Neural progenitor cell (in vitro differentiated cells): Measurements from ENCODE around the gene BTG4. TPM values are rescaled to one million over a fixed set of nuclear protein-coding genes. Genes with fewer than 3 reads are reported as not detected.

Source experiments
- DNase-seq: peaks from one replicate; pipeline ENCODE4 v3.0.0-alpha.2; 2016; ENCODE audit warnings: low spot score
- H2AFZ ChIP-seq: fragments of 200-600 bp; sonication (generic); replicated peaks from 2 replicates; pipeline ENCODE4 v1.6.1; 2016; ENCODE audit warnings: antibody characterized with exemption
- H3F3A ChIP-seq: fragments of 200-600 bp; sonication (generic); 2 replicates; pipeline ENCODE4 v1.6.1; 2016; ENCODE audit warnings: antibody characterized with exemption, low read depth
- H3K27ac ChIP-seq: fragments of 200-600 bp; sonication (generic); 2 replicates; pipeline ENCODE4 v1.5.1; 2016; ENCODE audit warnings: mild to moderate bottlenecking
- H3K27me3 ChIP-seq: fragments of 200-600 bp; sonication (generic); 2 replicates; pipeline ENCODE4 v1.6.1; 2016; ENCODE audit warnings: mild to moderate bottlenecking, moderate library complexity
- H3K36me3 ChIP-seq: fragments of 200-600 bp; sonication (generic); 2 replicates; pipeline ENCODE4 v1.5.1; 2016
- H3K4me1 ChIP-seq: fragments of 200-600 bp; sonication (generic); 2 replicates; pipeline ENCODE4 v1.6.1; 2016; ENCODE audit warnings: mixed run types
- H3K4me2 ChIP-seq: fragments of 200-600 bp; sonication (generic); 2 replicates; pipeline ENCODE4 v1.6.1; 2016
- H3K4me3 ChIP-seq: fragments of 200-600 bp; sonication (generic); 2 replicates; pipeline ENCODE4 v1.5.1; 2016
- H3K79me2 ChIP-seq: fragments of 200-600 bp; sonication (generic); 2 replicates; pipeline ENCODE4 v1.6.1; 2016; ENCODE audit warnings: low read depth
- H3K9ac ChIP-seq: fragments of 200-600 bp; sonication (generic); 2 replicates; pipeline ENCODE4 v1.6.1; 2016
- H3K9me3 ChIP-seq: fragments of 200-600 bp; sonication (generic); 2 replicates; pipeline ENCODE4 v1.5.1; 2016; ENCODE audit warnings: low read depth
- H4K20me1 ChIP-seq: fragments of 200-600 bp; sonication (generic); 2 replicates; pipeline ENCODE4 v1.6.1; 2016; ENCODE audit warnings: low read depth
- H3K27ac Mint-ChIP-seq: 3 replicates; pipeline ENCODE4 v1.8.0; 2021; ENCODE audit warnings: mixed read lengths
- H3K27me3 Mint-ChIP-seq: 2 replicates; pipeline ENCODE4 v1.8.0; 2022; ENCODE audit warnings: low read depth, mild to moderate bottlenecking, inconsistent platforms, moderate library complexity, mixed read lengths; ENCODE audit not compliant: insufficient read depth
- H3K36me3 Mint-ChIP-seq: 3 replicates; pipeline ENCODE4 v1.8.0; 2021; ENCODE audit warnings: mixed read lengths
- H3K4me1 Mint-ChIP-seq: 3 replicates; pipeline ENCODE4 v1.8.0; 2021; ENCODE audit warnings: mixed read lengths
- H3K4me3 Mint-ChIP-seq: 3 replicates; pipeline ENCODE4 v1.8.0; 2021; ENCODE audit warnings: mild to moderate bottlenecking, moderate library complexity, mixed read lengths
- H3K9me3 Mint-ChIP-seq: 3 replicates; pipeline ENCODE4 v1.8.0; 2020; ENCODE audit warnings: mixed read lengths
- CTCF ChIP-seq: fragments of 200-600 bp; sonication (generic); IDR thresholded peaks from 2 replicates; pipeline ENCODE4 v1.5.1; 2017; ENCODE audit warnings: antibody characterized with exemption, mild to moderate bottlenecking
- EZH2 ChIP-seq: fragments of 200-600 bp; sonication (generic); IDR thresholded peaks from 2 replicates; pipeline ENCODE4 v1.6.1; 2017; ENCODE audit warnings: antibody characterized with exemption, mild to moderate bottlenecking, moderate library complexity
- EZH2phosphoT487 ChIP-seq: fragments of 200-600 bp; sonication (generic); IDR thresholded peaks from 2 replicates; pipeline ENCODE4 v1.6.1; 2017; ENCODE audit warnings: antibody characterized with exemption
- total RNA-seq: library from RNA; depleted of rRNA; stranded (reverse); fragments of >200 nt; gene quantifications from 2 replicates; pipeline ENCODE4 v1.2.3, GENCODE V29; 2015; ENCODE audit warnings: low replicate concordance

The BTG4 gene
- total RNA-seq, 1 donor from 2014 or later, result not detected

- H3K4me1 ChIP-seq, result peaks cover 5% of the 10 kb centered on the region
- no peaks in the 10 kb centered on the region for H3K36me3 ChIP-seq
- H2AFZ ChIP-seq, result no peak overlapping the region
- no peak overlapping the region for H3K4me2 ChIP-seq
- no peaks in the 10 kb centered on the region for H4K20me1 ChIP-seq
- no peaks in the 10 kb centered on the region for H3K79me2 ChIP-seq
- peaks cover 6% of the 10 kb centered on the region for H3K4me1 Mint-ChIP-seq
- no peak for DNase-seq
- no peaks in the 10 kb centered on the region for H3K9me3 Mint-ChIP-seq
- H3F3A ChIP-seq, result no peaks in the 10 kb centered on the region
- H3K27me3 Mint-ChIP-seq, result no peaks in the 10 kb centered on the region
- H3K27ac Mint-ChIP-seq, result no peak overlapping the region
- no peaks in the 10 kb centered on the region for H3K36me3 Mint-ChIP-seq
- TF ChIP-seq EZH2phosphoT487 (no peak), EZH2 (no peak), CTCF (no peak)
- no peak overlapping the region for H3K27ac ChIP-seq
- H3K9ac ChIP-seq, result no peak overlapping the region
- no peaks in the 10 kb centered on the region for H3K27me3 ChIP-seq
- no peaks in the 10 kb centered on the region for H3K9me3 ChIP-seq
- no peak overlapping the region for H3K4me3 Mint-ChIP-seq
- no peak overlapping the region for H3K4me3 ChIP-seq
These were observed 14.3 kb upstream of the BTG4 start for GRCh38 chr11:111526501-111526900.

- Mint-ChIP-seq H3K27me3 (no peaks in the 10 kb centered on the region), H3K9me3 (no peaks in the 10 kb centered on the region), H3K36me3 (no peaks in the 10 kb centered on the region), H3K4me3 (no peak overlapping the region), H3K27ac (no peak overlapping the region), H3K4me1 (peaks cover 3% of the 10 kb centered on the region)
- no peak for TF ChIP-seq EZH2
- TF ChIP-seq CTCF, result no peak
- TF ChIP-seq EZH2phosphoT487, result no peak
- Histone ChIP-seq H3K4me3 (no peak overlapping the region), H4K20me1 (no peaks in the 10 kb centered on the region), H3K9ac (no peak overlapping the region), H3F3A (no peaks in the 10 kb centered on the region), H2AFZ (no peak overlapping the region), H3K9me3 (no peaks in the 10 kb centered on the region), H3K4me2 (no peak overlapping the region), H3K36me3 (no peaks in the 10 kb centered on the region), H3K27me3 (no peaks in the 10 kb centered on the region), H3K4me1 (no peaks in the 10 kb centered on the region), H3K79me2 (no peaks in the 10 kb centered on the region), H3K27ac (no peak overlapping the region)
- DNase-seq, result no peak
These were observed 13.3 kb upstream of the BTG4 start for GRCh38 chr11:111525456-111525855.

- H3K36me3 Mint-ChIP-seq, result no peaks in the 10 kb centered on the region
- Histone ChIP-seq H3K36me3 (no peaks in the 10 kb centered on the region), H3F3A (no peaks in the 10 kb centered on the region), H2AFZ (no peak overlapping the region), H3K9me3 (no peaks in the 10 kb centered on the region), H3K4me3 (no peak overlapping the region), H3K79me2 (no peaks in the 10 kb centered on the region), H3K9ac (no peak overlapping the region), H3K4me2 (no peak overlapping the region), H4K20me1 (no peaks in the 10 kb centered on the region), H3K27ac (no peak overlapping the region), H3K4me1 (no peaks in the 10 kb centered on the region), H3K27me3 (no peaks in the 10 kb centered on the region)
- H3K4me3 Mint-ChIP-seq, result no peak overlapping the region
- TF ChIP-seq CTCF (no peak), EZH2phosphoT487 (no peak)
- no peaks in the 10 kb centered on the region for H3K4me1 Mint-ChIP-seq
- H3K27me3 Mint-ChIP-seq, result no peaks in the 10 kb centered on the region
- H3K27ac Mint-ChIP-seq, result no peak overlapping the region
- no peaks in the 10 kb centered on the region for H3K9me3 Mint-ChIP-seq
- no peak for DNase-seq
These were observed 11.9 kb upstream of the BTG4 start for GRCh38 chr11:111524056-111524455.

- Mint-ChIP-seq H3K4me3 (no peak overlapping the region), H3K9me3 (no peaks in the 10 kb centered on the region), H3K4me1 (no peaks in the 10 kb centered on the region), H3K36me3 (no peaks in the 10 kb centered on the region), H3K27ac (no peak overlapping the region), H3K27me3 (no peaks in the 10 kb centered on the region)
- no peaks in the 10 kb centered on the region for H3K79me2 ChIP-seq
- TF ChIP-seq EZH2 (no peak), CTCF (no peak), EZH2phosphoT487 (no peak)
- no peak overlapping the region for H3K4me2 ChIP-seq
- no peaks in the 10 kb centered on the region for H4K20me1 ChIP-seq
- H3K9me3 ChIP-seq, result no peaks in the 10 kb centered on the region
- no peak overlapping the region for H2AFZ ChIP-seq
- no peak overlapping the region for H3K9ac ChIP-seq
- no peak for DNase-seq
- no peak overlapping the region for H3K4me3 ChIP-seq
- no peak overlapping the region for H3K27ac ChIP-seq
- H3K27me3 ChIP-seq, result no peaks in the 10 kb centered on the region
- H3K4me1 ChIP-seq, result no peaks in the 10 kb centered on the region
- no peaks in the 10 kb centered on the region for H3F3A ChIP-seq
- no peaks in the 10 kb centered on the region for H3K36me3 ChIP-seq
These were observed 11.2 kb upstream of the BTG4 start for GRCh38 chr11:111523343-111523742.
